C4-2B (cell line): ENCODE results near the gene TTYH3.
"Not testable (repeated sequence)": the region's sequence is repeated elsewhere in the genome, so short reads cannot be mapped to it uniquely, and the experiment has no call there.

Experiments
- CTCF ChIP-seq: fragments of 450-650 bp; conservative IDR thresholded peaks from 2 replicates; pipeline ENCODE4 v1.5.1; 2017; ENCODE audit warnings: mild to moderate bottlenecking
- ZFX ChIP-seq: fragments of 450-650 bp; IDR thresholded peaks from 2 replicates; pipeline ENCODE4 v1.6.1; 2017

GRCh38 chr7:2589941-2590340, 41.8 kb upstream of the TTYH3 start:
- not testable (repeated sequence) for TF ChIP-seq ZFX, CTCF
